ENCODE measurements around the gene CAPN12. TPM values are rescaled to one million over a fixed set of nuclear protein-coding genes. Genes with fewer than 3 reads are reported as not detected.

Gene CAPN12
- polyA plus RNA-seq, 4 donors: 4.6 to 11.3 (median 7.4) TPM

DNA sequence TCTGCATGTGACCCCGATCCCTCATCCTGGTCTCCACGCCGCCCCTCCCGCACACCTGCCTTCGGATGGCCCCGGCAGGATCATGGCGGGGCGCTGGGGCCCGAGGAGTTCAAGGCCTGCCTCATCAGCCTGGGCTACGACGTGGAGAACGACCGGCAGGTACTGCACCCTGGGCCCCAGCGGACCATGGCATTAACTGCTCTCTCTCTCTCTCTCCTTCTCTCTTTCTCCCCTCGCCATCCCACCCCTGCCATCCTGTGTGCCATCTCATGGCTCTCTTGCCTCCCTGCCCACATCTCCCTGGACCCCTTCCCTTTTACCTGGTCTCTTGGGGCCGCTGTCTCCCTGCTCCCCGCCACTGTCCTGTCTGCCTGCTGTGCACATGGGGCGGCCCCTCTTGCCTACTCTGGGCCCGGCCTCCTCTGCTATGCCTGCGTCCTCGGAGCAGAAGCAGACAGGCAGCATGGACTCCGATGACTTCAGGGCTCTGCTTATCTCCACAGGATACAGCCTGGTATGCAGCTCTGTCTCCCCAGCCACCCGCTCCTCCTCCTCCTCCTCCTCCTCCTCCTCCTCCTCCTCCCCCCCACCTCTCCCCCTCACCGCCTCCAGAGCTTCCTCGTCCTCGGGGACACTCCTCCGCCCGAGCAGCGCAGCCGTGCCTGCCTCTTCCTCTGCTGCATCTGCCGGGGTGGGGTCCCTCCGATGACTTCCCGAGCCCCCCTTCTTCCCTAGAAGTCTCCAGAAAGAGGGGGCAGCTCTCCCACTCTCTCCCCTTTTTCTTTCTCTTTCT, 16.2 kb downstream of the CAPN12 start:
- DNase-seq (ENCODE audit: low read depth in 4 of 4, low spot score in 2 of 4): no peak

GRCh38 chr19:38727306-38727867, 16.9 kb downstream of the CAPN12 start:
- DNase-seq (ENCODE audit: low read depth in 4 of 4, low spot score in 2 of 4): no peak

- DNase-seq (ENCODE audit: low read depth in 4 of 4, low spot score in 2 of 4): no peak
Measured at GRCh38 chr19:38726761-38727301, 17.4 kb downstream of the CAPN12 start.

DNA sequence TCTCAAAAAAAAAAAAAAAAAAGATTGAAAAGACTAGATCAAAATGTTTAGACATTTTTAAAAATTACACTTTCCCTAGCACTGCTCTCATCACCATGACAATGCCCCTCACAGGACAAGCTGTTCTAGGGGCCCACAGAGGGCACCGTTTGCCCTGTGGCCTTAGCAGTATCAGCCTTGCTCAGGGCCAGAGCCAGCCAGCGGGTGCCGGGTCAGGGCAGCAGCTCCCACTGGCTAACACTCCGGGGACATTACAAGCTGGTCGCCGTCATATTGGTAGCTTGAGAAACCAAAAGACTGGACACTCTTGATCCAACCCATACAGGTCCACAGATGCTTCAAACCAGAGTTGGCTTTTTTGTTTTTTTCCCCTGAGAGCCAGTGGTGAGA, 18.0 kb downstream of the CAPN12 start:
- DNase-seq (ENCODE audit: low read depth in 4 of 4, low spot score in 2 of 4): no peak

GRCh38 chr19:38725469-38726283, 18.6 kb downstream of the CAPN12 start:
- no peak for DNase-seq (ENCODE audit: low read depth in 4 of 4, low spot score in 2 of 4)

GRCh38 chr19:38723990-38724854, 20.1 kb downstream of the CAPN12 start:
- DNase-seq (ENCODE audit: low read depth in 4 of 4, low spot score in 2 of 4): no peak

DNA sequence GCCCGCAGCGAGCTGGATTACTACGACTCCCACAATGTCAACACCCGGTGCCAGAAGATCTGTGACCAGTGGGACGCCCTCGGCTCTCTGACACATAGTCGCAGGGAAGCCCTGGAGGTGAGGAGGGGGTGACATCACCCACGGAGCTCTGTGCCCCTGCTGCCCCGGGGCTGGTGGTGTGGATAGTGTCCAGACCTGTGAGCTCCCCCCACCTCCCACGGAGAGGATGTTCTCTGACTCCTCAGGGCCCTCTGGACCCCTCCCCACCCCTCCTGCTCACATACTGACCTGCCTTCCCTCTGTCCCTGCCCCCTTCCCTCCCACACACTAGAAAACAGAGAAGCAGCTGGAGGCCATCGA, 20.7 kb downstream of the CAPN12 start:
- DNase-seq (ENCODE audit: low read depth in 4 of 4, low spot score in 2 of 4): no peak

- DNase-seq (ENCODE audit: low read depth in 4 of 4, low spot score in 2 of 4): no peak
Measured at GRCh38 chr19:38722947-38723605, 21.2 kb downstream of the CAPN12 start.

DNA sequence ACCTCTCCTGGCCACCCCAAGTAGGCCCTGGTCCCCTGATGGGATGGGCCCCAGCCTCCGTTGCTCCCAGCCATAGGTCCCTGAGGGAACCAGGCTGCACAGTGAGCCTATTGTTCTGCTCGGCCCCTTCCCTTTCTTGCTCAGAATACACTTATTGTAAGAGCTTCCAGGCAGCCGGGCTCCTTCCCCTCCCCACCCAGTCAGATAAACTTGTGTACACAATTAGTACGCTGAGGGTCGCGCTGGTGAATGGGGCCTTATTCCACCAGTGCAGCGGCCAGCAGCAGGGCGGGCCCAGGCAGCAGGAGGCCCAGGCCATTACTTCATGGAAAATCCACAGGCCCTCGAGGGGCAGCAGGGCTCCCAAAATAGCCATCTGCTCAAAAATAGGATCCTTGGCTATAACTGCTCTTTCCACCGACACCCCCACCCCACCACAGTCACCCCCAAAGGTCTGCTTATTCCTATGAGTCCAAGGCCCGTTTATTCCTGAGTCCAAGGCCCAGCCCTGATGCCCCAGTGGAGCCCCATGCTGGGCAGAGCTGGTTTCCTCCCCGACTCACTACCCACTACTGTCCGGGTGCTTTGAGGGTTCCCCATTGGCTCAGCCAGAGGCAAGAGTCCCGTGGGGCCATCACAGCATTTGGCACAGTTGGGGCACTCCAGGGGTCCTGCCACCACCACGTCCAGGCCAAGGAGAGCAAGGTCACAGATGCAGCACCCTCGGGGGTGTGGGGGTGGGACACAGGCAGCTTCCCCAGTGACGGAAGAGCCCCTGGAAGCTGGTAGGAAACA, 22.1 kb downstream of the CAPN12 start:
- DNase-seq (ENCODE audit: low read depth in 4 of 4, low spot score in 2 of 4): no peak

DNA sequence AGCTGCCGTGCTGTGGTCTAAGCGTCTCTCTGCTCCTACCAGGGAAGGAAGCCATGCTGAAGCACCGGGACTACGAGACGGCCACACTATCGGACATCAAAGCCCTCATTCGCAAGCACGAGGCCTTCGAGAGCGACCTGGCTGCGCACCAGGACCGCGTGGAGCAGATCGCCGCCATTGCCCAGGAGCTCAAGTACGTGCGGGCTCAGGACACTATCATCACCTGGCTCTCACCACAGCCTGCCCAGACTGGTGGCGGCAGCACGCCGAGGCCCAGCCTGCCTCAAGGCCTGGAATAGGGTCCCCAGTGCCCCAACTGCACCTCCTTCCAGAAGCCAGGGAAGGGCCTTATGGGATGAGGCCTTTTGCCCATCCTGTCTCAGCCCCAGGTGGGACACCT, 22.8 kb downstream of the CAPN12 start:
- no peak for DNase-seq (ENCODE audit: low read depth in 4 of 4, low spot score in 2 of 4)

GRCh38 chr19:38720559-38721236, 23.6 kb downstream of the CAPN12 start:
- no peak for DNase-seq (ENCODE audit: low read depth in 4 of 4, low spot score in 2 of 4)

DNA sequence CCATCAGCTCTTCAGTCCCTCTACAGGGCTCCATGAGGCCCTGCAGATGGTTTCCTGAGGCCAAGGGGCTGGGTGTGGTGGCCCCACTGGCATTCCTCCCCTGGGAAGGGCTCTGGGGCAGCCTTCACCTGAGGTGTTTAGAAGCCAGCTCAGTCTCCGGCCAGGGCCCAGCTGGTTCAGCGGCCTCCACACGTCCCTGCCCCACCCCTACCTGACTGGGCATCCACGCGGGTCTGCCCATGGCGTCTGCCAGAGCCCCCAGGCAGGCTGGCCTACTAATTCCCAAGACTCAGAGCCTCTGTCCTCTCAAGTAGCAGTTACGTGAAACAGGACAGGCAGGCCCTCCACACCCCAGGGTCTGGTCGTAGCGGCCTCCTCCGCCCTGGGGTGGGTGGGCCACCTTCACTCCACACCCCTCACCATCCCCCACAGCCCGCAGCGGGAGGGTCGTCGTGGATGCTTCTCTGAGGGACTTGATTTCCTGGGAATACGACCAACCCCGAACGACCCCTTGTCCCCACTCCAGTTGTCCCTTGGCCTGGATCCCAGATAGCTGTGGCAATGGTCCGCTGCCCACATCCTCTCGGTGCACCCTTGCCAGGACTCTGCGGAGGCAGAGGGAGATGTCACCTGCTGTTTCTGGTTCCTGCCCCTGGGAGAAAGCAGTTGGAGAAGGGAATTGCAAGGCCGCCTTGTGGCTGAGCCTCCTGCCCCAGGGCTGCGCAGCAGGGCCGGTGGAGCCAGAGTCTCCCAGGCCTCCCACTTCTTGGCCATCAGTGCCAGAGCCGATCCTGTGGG, 24.3 kb downstream of the CAPN12 start:
- DNase-seq (ENCODE audit: low read depth in 4 of 4, low spot score in 2 of 4): no peak

DNA sequence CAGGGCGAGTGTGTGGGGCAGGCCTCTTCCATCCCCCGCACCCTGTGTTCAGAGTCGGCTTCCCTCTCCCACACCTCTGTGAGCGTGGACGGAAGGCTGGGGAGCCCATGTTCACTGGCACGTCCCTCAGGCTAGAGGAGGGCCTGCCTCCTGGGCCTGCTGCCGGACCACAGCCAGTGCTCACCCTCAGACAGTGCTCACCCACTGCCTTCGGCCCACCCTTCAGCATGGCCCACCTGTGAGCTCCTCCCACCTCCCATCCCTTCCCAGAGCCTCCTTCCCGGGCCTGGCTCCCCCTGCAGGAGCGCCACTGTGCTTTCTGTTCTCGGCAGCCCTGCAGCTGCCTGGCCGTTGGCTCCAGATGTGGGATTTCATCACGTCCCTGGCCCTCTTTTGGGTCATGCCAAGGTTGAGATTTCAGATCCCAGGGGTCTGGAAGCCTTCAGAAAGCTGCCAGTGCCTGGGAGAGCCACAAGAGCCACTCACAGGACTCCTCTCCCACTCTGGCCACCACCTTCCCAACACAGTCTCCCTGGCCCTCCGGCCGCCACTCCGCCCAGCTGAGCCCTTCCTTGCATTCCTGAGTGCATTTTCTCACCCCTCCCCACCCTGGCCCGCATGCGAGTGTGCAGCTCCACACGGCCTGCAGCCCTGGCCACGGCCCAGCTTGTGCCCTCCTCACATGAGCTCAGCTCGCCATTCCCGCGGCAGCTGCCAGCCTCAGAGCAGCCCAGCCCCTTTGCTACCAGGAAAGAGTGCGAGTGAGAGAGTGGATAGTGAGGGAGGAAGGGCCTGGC, 25.3 kb downstream of the CAPN12 start:
- DNase-seq (ENCODE audit: low read depth in 4 of 4, low spot score in 2 of 4): no peak

DNA sequence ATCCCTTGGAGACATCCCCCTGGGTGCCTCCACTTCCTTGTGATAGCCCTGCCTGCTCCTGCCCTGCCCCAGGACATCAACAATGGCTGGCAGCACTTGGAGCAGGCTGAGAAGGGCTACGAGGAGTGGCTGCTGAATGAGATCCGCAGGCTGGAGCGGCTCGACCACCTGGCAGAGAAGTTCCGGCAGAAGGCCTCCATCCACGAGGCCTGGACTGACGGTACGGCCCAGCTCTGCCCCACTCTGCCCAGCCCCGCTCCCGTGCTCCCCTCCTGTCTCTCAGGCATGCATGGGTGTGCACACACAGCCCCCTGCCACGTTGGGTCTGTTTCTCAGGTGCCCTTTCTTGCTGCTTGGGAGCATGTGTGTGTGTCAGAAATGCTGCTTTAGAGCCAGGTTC, 26.4 kb downstream of the CAPN12 start:
- DNase-seq (ENCODE audit: low read depth in 4 of 4, low spot score in 2 of 4): no peak

GRCh38 chr19:38717051-38717450, 27.2 kb downstream of the CAPN12 start:
- no peak for DNase-seq (ENCODE audit: low read depth in 4 of 4, low spot score in 2 of 4)

- no peak for DNase-seq (ENCODE audit: low read depth in 4 of 4, low spot score in 2 of 4)
Measured at GRCh38 chr19:38715555-38715954, 28.7 kb downstream of the CAPN12 start.

GRCh38 chr19:38714354-38714778, 29.9 kb downstream of the CAPN12 start:
- no peak for DNase-seq (ENCODE audit: low read depth in 4 of 4, low spot score in 2 of 4)

All from left renal cortex interstitium (tissue), 4 donors.